Esophagus muscularis mucosa (tissue), 4 donors: ENCODE measurements around the gene CGRRF1. TPM values are rescaled to one million over a fixed set of nuclear protein-coding genes. Genes with fewer than 3 reads are reported as not detected.

Experiments used
- DNase-seq: peaks from one replicate; pipeline ENCODE4 v3.0.0-alpha.2; 2017; ENCODE audit errors: extremely low spot score
- H3K27ac ChIP-seq, 4 donors: fragments of 200-600 bp; sonication (generic); replicated peaks in 1 of 4; 1 replicate in 3 of 4; 2 replicates in 1 of 4; pipeline ENCODE4 v1.5.1; 2016 to 2019; ENCODE audit warnings: mild to moderate bottlenecking in 1 of 4
- H3K27me3 ChIP-seq, 4 donors: fragments of 200-600 bp; sonication (generic); one replicate each; pipeline versions ENCODE4 v1.5.1 to v1.6.0; 2016 to 2019
- H3K36me3 ChIP-seq, 4 donors: fragments of 200-600 bp; sonication (generic); one replicate each; pipeline ENCODE4 v1.5.1; 2016 to 2019
- H3K4me1 ChIP-seq, 4 donors: fragments of 200-600 bp; sonication (generic); one replicate each; pipeline ENCODE4 v1.5.1; 2016 to 2019
- H3K4me3 ChIP-seq, 4 donors: fragments of 200-600 bp; sonication (generic); 1 replicate in 2 of 4; 2 replicates in 2 of 4; pipeline ENCODE4 v1.5.1; 2016 to 2019; ENCODE audit warnings: mild to moderate bottlenecking in 4 of 4, moderate library complexity in 1 of 4
- H3K9me3 ChIP-seq, 4 donors: fragments of 200-600 bp; sonication (generic); 1 replicate in 3 of 4; 2 replicates in 1 of 4; pipeline ENCODE4 v1.5.1; 2016 to 2019
- EP300 ChIP-seq: sonication (generic); formaldehyde crosslinking; IDR thresholded peaks from one replicate; pipeline ENCODE4 v1.6.1; 2017; ENCODE audit warnings: antibody characterized with exemption
- POLR2A ChIP-seq: fragments of 450-650 bp; IDR thresholded peaks from one replicate; pipeline ENCODE4 v1.6.1; 2017; ENCODE audit warnings: antibody characterized with exemption, moderate library complexity, mild to moderate bottlenecking, low read depth
- POLR2AphosphoS5 ChIP-seq, 2 donors: sonication (generic); formaldehyde crosslinking; IDR thresholded peaks; one replicate each; pipeline ENCODE4 v1.6.1; 2017; ENCODE audit warnings: antibody characterized with exemption in 2 of 2
- WGBS: methylation state at CpG from one replicate; pipeline ENCODE4 v1.1.5; 2018; 5-methylcytosine and 5-hydroxymethylcytosine counted together
- intact Hi-C: fragments of 100-400 bp; cut with DNase I; formaldehyde crosslinking; loops from one replicate; pipeline ENCODE4 v1.15.1; 2023
- total RNA-seq, 4 donors: library from RNA; depleted of rRNA; stranded (reverse); fragments of >200 nt; gene quantifications; one replicate each; pipeline versions ENCODE4 v1.1.0 to v1.2.1, GENCODE V29; 2016
- TF ChIP-seq, protein P1 (sequence below), 3 experiments: fragments of 200-600 bp in 2 of 3; fragments of 450-650 bp in 1 of 3; sonication (generic) in 2 of 3; IDR thresholded peaks; one replicate each; pipeline ENCODE4 v1.5.1; 2017 to 2019; ENCODE audit warnings: antibody characterized with exemption in 3 of 3, mild to moderate bottlenecking in 2 of 3, moderate library complexity in 1 of 3

Gene CGRRF1
- total RNA-seq, 4 donors from 2014 or later, result 10.7 to 28.2 (median 21.8) TPM

DNA sequence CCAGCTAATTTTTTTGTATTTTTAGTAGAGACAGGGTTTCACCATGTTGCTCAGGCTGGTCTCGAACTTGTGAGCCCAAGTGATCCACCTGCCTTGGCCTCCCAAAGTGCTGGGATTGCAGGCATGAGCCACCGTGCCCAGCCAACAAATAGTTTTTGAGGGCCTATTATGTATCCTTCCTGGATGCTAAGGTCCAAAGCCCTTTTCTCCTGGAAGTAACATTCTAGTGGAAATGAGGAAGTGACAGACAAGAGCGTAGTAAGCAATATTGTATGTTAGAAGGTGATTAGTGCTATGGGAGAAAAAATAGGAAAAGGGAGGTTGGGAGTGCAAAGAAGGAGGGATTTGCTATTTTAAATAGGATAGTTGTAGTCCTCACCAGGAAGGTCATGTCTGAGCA lies 9.0 kb upstream of the CGRRF1 start:
- no peaks in the 10 kb centered on the region for H3K36me3 ChIP-seq
- TF ChIP-seq, protein P1, sequence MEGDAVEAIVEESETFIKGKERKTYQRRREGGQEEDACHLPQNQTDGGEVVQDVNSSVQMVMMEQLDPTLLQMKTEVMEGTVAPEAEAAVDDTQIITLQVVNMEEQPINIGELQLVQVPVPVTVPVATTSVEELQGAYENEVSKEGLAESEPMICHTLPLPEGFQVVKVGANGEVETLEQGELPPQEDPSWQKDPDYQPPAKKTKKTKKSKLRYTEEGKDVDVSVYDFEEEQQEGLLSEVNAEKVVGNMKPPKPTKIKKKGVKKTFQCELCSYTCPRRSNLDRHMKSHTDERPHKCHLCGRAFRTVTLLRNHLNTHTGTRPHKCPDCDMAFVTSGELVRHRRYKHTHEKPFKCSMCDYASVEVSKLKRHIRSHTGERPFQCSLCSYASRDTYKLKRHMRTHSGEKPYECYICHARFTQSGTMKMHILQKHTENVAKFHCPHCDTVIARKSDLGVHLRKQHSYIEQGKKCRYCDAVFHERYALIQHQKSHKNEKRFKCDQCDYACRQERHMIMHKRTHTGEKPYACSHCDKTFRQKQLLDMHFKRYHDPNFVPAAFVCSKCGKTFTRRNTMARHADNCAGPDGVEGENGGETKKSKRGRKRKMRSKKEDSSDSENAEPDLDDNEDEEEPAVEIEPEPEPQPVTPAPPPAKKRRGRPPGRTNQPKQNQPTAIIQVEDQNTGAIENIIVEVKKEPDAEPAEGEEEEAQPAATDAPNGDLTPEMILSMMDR (IDR thresholded peaks at IDR 0.05), result no peak
- TF ChIP-seq POLR2A (no peak), POLR2AphosphoS5 (IDR thresholded peaks at IDR 0.05) (no peak), EP300 (no peak)
- H3K4me1 ChIP-seq, result no peaks in the 10 kb centered on the region
- WGBS, result 87% methylated on average over 3 of the region's 3 CpGs
- no peak for DNase-seq
- no peak overlapping the region for H3K4me3 ChIP-seq
- H3K27me3 ChIP-seq, result peaks cover 0 to 5% (median 0%) of the 10 kb centered on the region in 4 donors
- H3K27ac ChIP-seq, result no peak overlapping the region
- intact Hi-C loops, result no loop called here
- H3K9me3 ChIP-seq, result no peaks in the 10 kb centered on the region

DNA sequence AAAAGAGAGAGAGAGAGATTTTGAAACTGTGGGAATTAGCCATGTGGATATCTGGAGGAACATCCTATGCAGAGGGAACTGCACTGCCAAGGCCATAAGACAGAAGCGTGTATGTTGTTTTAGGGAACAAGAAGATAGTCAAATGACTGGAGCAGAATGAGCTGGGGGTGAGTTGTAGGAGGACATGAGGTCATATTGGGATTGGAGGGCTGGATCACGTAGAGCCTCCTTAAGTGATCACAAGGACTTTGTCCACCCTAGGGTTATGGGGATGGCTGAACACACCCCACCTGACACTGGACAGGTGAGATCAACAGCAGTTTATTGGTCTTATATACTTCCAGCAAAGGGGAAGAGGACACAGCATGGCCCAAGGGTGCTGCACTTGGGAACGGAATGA lies 8.2 kb upstream of the CGRRF1 start:
- Histone ChIP-seq H3K4me3 (no peak overlapping the region), H3K9me3 (no peaks in the 10 kb centered on the region), H3K36me3 (no peaks in the 10 kb centered on the region), H3K27me3 (peaks cover 0 to 5% (median 0%) of the 10 kb centered on the region in 4 donors), H3K4me1 (no peaks in the 10 kb centered on the region), H3K27ac (no peak overlapping the region)
- DNase-seq, result no peak
- TF ChIP-seq, protein P1 (IDR thresholded peaks at IDR 0.05), result no peak
- TF ChIP-seq POLR2AphosphoS5 (IDR thresholded peaks at IDR 0.05) (no peak), EP300 (no peak), POLR2A (no peak)
- intact Hi-C loops, result no loop called here
- WGBS, result 92% methylated on average over 3 of the region's 3 CpGs

DNA sequence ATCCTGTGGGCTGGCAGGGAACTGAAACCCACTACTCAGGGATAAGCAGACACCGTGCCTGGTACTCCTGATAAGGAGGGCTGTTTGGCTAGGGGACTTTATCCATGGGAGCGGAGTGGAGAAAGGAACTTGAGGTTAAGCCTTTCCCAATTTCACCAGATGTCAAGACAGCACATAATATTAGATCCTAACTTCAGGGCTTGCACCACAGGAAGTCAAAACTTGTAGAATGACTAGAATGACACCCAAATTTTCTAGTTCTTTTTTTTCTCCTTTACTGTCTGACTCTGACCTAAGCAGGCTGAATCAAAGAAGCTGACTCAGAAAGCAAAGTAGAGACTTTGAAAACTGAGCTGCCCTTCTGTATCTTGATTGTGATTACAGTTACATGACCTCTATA lies 7.1 kb upstream of the CGRRF1 start:
- WGBS, result 60% methylated on average over 2 of the region's 2 CpGs
- Histone ChIP-seq H3K4me1 (no peaks in the 10 kb centered on the region), H3K27ac (no peak overlapping the region), H3K9me3 (no peaks in the 10 kb centered on the region), H3K36me3 (no peaks in the 10 kb centered on the region), H3K27me3 (peaks cover 0 to 5% (median 0%) of the 10 kb centered on the region in 4 donors), H3K4me3 (no peak overlapping the region)
- intact Hi-C loops, result no loop called here
- TF ChIP-seq EP300, result no peak
- no peak for TF ChIP-seq POLR2AphosphoS5 (IDR thresholded peaks at IDR 0.05)
- TF ChIP-seq, protein P1 (IDR thresholded peaks at IDR 0.05), result no peak
- no peak for TF ChIP-seq POLR2A
- no peak for DNase-seq

DNA sequence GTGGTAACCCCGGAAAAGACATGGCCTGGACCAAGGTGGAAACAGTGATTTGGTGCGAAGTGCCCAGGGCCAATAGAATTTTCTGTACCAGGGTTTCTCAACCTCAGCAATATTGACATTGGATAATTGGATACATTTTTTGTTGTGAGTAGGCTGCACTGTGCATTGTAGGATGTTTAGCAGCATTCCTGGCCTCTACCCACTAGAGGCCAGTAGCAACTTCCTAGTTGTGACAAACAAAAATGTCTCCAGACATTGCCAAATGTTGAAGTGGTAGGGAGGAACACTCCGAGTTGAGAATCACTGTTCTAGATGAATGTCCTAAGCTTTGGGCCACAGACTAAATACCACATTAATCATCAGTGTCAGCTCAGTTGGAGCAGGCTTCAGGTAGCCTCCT lies 6.2 kb upstream of the CGRRF1 start:
- H3K9me3 ChIP-seq, result no peaks in the 10 kb centered on the region
- H3K27ac ChIP-seq, result no peak overlapping the region
- H3K27me3 ChIP-seq, result peaks cover 0 to 5% (median 0%) of the 10 kb centered on the region in 4 donors
- no peak for DNase-seq
- no peaks in the 10 kb centered on the region for H3K4me1 ChIP-seq
- WGBS, result 79% methylated on average over 3 of the region's 3 CpGs
- intact Hi-C loops, result no loop called here
- H3K4me3 ChIP-seq, result no peak overlapping the region
- H3K36me3 ChIP-seq, result no peaks in the 10 kb centered on the region
- TF ChIP-seq, protein P1 (IDR thresholded peaks at IDR 0.05), result no peak
- no peak for TF ChIP-seq EP300
- TF ChIP-seq POLR2A, result no peak

DNA sequence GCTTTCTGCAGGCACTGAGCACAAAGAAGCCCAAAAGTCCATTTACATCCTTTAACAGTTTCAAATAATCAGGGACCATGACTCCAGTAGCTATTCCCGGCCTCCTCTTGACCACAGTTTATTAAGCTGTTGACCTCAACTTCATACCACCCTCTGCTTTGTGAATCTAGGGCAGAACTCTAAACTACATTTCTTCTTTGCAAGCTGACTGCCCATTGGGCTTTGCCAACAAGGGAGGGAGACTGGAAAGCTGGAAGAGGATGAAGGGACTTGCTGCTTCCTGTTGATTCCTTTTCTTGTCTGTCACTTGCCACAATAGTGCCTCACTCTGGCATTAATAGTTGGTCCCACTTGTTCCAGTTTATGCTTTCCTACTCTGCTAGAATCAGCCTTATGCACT lies 2.7 kb downstream of the CGRRF1 start:
- H3K4me3 ChIP-seq, result no peak overlapping the region

More for the DNA sequence above, 2.7 kb downstream of the CGRRF1 start:
- no peaks in the 10 kb centered on the region for H3K27me3 ChIP-seq
- intact Hi-C loops, result no loop called here
- DNase-seq, result no peak
- WGBS, result 82% methylated on average over 1 of the region's 1 CpG
- peaks cover 0 to 4% (median 0%) of the 10 kb centered on the region in 4 donors for H3K9me3 ChIP-seq
- no peak overlapping the region for H3K27ac ChIP-seq
- no peak for TF ChIP-seq POLR2AphosphoS5 (IDR thresholded peaks at IDR 0.05)
- peaks cover 0 to 11% (median 4%) of the 10 kb centered on the region in 4 donors for H3K36me3 ChIP-seq
- peaks cover 19 to 42% (median 30%) of the 10 kb centered on the region in 4 donors for H3K4me1 ChIP-seq
